Skin of body (tissue), 2 donors: Measurements from ENCODE around the gene ASCL1. TPM values are rescaled to one million over a fixed set of nuclear protein-coding genes. Genes with fewer than 3 reads are reported as not detected.

ENCODE experiments used
- DNase-seq: peaks from one replicate; lab custom pipeline; 2025; lab: John Stamatoyannopoulos, UW
- total RNA-seq: library from RNA; depleted of rRNA; stranded (reverse); fragments of >200 nt; gene quantifications from one replicate; pipeline ENCODE4 v1.2.3, GENCODE V29; 2014

ASCL1 gene
- total RNA-seq, 1 donor from 2014 or later = not detected

- no peak for DNase-seq
Observed at GRCh38 chr12:102977945-102978706, 20.7 kb downstream of the ASCL1 start.

GRCh38 chr12:102980350-102980749, 22.9 kb downstream of the ASCL1 start:
- DNase-seq = no peak

GRCh38 chr12:102990419-102990818, 32.9 kb downstream of the ASCL1 start:
- no peak for DNase-seq

GRCh38 chr12:102992297-102992696, 34.8 kb downstream of the ASCL1 start:
- no peak for DNase-seq

- DNase-seq = no peak
Observed at GRCh38 chr12:102992720-102993119, 35.2 kb downstream of the ASCL1 start.

DNA sequence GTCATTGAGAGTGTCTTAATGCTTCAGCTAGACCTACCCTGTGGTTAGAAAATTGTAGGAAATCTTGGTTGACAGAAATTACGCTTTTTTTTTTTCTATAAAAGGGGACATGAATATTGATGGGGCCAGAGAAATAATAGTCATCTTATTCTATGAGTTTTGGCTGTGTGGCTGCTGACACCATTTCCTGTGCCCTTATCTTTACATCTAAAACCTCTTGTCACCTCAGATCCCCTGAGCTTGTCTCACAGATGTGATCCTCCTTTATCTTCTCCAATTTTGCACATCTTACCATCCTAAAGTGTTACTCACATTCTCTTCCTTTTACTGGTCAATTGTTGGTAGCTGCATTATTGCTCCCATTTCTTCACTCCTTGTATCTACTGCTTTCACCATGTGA, 36.1 kb downstream of the ASCL1 start:
- DNase-seq = no peak

DNA sequence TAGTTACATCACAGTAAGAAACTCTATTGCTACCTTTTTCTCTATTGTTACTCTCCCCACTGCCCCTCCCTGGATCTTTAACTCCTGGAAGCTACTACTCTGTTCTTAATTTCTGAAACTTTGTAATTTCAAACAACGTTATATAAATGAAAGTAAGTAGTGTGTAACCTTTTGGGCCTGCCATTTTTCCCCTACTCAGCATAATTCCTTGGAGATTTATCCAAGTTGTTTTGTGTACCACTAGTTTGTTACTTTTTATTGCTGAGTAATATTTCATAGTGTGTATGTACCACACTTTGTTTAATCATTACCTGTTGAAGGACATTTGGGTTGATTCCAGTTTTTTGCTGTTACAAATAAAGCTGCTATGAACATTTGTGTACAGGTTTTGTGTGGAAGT, 37.9 kb downstream of the ASCL1 start:
- DNase-seq = no peak

Other genes with a start within 250 kb of the ASCL1 start
- gene PAH, start 40.4 kb upstream of the ASCL1 start, total RNA-seq = not detected